Measurements from ENCODE around the gene PPFIBP2. TPM values are rescaled to one million over a fixed set of nuclear protein-coding genes. Genes with fewer than 3 reads are reported as not detected.
"Not testable (repeated sequence)": the region's sequence is repeated elsewhere in the genome, so short reads cannot be mapped to it uniquely, and the experiment has no call there.

The PPFIBP2 gene
- total RNA-seq, 2 experiments from 2014 or later = 102 to 182 TPM

DNA sequence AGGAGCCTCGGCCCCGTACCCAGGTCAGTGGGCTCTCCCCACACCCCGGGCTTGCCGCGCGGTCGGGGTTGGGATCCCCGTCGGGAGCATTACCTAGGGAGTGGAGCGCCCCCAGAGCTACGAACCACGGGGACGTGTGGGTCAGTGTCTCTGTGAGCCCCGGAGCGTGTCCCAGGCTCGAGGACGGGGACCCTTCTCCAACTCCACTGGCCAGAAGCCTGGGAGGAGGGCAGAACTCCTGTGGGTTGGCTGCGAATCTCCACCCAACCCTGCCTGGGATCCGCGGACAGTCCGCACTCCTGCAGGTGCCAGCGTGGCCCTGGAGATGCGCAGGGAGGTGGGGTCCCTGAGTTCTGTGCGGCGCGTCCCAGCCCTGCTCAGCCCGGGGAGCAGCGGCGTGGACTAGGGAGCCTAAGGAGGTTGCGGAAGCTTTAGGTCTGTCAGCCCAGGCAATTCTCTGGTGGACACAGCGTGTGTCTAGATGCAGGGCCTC is 346 bp downstream of the PPFIBP2 start:
- Histone ChIP-seq H3K4me1 (ENCODE audit: insufficient read depth, low read length, poor library complexity, severe bottlenecking) (peaks cover 64% of the 10 kb centered on the region), H2AFZ (ENCODE audit: low read length) (peak overlapping the region; percentile 68; the same call in 1 of the 2 replicates), H4K20me1 (ENCODE audit: insufficient read depth, low read length) (no peaks in the 10 kb centered on the region), H3K79me2 (ENCODE audit: insufficient read depth, low read depth, low read length) (peaks cover 54% of the 10 kb centered on the region), H3K36me3 (ENCODE audit: insufficient read depth, low read length) (no peaks in the 10 kb centered on the region), H3K27ac (ENCODE audit: low read depth, low read length, poor library complexity, severe bottlenecking) (peak overlapping the region; percentile 97), H3K4me3 (ENCODE audit: low read depth, low read length, poor library complexity, severe bottlenecking) (peak overlapping the region; percentile 97), H3K4me2 (ENCODE audit: low read length) (peak overlapping the region; percentile 87), H3K9me3 (ENCODE audit: low read length) (no peaks in the 10 kb centered on the region), H3K9me2 (ENCODE audit: insufficient read depth, low read length) (no peaks in the 10 kb centered on the region)
- ChIA-PET CTCF (ENCODE audit: unreplicated experiment) (interaction anchor here (1.0 kb wide), 1 partner anchor 7 kb away, joined by 3 read pairs; no protein-coding TSS in a partner anchor), POLR2A (interaction anchor here (1.2 to 2.0 kb wide), 4 partner anchors 11 to 69 kb away, joined by 3 to 10 read pairs (median 4); no protein-coding TSS in a partner anchor)
- DNase-seq (ENCODE audit: low spot score) = peak; percentile 41
- no TSS peak for BruUV-seq (replicated peaks)
- intact Hi-C loops (cut with micrococcal nuclease; ENCODE audit: unreplicated experiment) = loop anchor here (10.0 kb wide), 2 partner anchors 1119 to 1171 kb away; partner anchors contain the start of genes RPL27A, SMPD1 and TRIM66
- TF ChIP-seq EZH2phosphoT487 (IDR thresholded peaks at IDR 0.05; ENCODE audit: borderline replicate concordance, low read depth, low read length) (no peak), CTCF (conservative IDR thresholded peaks at IDR 0.05; ENCODE audit: low read length) (peak; percentile 41; the same call in 1 of the 2 replicates)

DNA sequence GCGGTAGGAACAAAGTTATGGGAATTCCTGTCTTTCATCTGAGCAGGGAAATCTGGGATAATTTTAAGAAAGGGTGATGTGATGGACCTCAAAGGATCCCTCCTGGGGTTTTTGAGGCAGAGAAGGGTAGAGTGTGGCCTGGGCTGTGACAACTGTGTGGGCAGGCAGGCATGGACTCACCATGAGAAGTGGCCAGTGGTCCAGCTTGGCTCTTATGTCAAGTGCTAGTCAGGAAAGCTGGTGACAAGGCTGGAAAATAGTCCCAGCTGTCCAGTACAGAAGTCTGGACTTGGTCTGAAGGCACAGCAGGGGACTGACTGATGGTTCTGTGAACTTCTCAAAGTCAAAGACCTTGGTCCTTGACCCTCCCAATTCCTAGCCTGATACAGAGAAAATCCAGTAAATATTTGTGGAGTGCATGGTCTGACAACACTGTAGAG is 1.7 kb downstream of the PPFIBP2 start:
- intact Hi-C loops (cut with micrococcal nuclease; ENCODE audit: unreplicated experiment) = loop anchor here (10.0 kb wide), 2 partner anchors 1121 to 1169 kb away; partner anchors contain the start of genes RPL27A, SMPD1 and TRIM66
- no peaks in the 10 kb centered on the region for H3K9me3 ChIP-seq (ENCODE audit: low read length)
- DNase-seq (ENCODE audit: low spot score) = no peak
- peak overlapping the region; percentile 97 for H3K27ac ChIP-seq (ENCODE audit: low read depth, low read length, poor library complexity, severe bottlenecking)
- peak overlapping the region; percentile 97 for H3K4me3 ChIP-seq (ENCODE audit: low read depth, low read length, poor library complexity, severe bottlenecking)
- H3K4me1 ChIP-seq (ENCODE audit: insufficient read depth, low read length, poor library complexity, severe bottlenecking) = peaks cover 76% of the 10 kb centered on the region
- H3K36me3 ChIP-seq (ENCODE audit: insufficient read depth, low read length) = no peaks in the 10 kb centered on the region; the same call in 1 of the 2 replicates
- H2AFZ ChIP-seq (ENCODE audit: low read length) = no peak overlapping the region
- ChIA-PET CTCF (ENCODE audit: unreplicated experiment) (interaction anchor here (0.8 to 1.3 kb wide), 2 partner anchors 18 to 56 kb away, joined by 3 to 4 read pairs; no protein-coding TSS in a partner anchor), POLR2A (interaction anchor here (0.7 to 2.0 kb wide), 12 partner anchors 9 to 1088 kb away, joined by 3 to 14 read pairs (median 4); no protein-coding TSS in a partner anchor)
- H3K9me2 ChIP-seq (ENCODE audit: insufficient read depth, low read length) = no peaks in the 10 kb centered on the region
- no peaks in the 10 kb centered on the region for H4K20me1 ChIP-seq (ENCODE audit: insufficient read depth, low read length)
- no peak for TF ChIP-seq EZH2phosphoT487 (IDR thresholded peaks at IDR 0.05; ENCODE audit: borderline replicate concordance, low read depth, low read length)
- BruUV-seq (replicated peaks) = no TSS peak
- H3K79me2 ChIP-seq (ENCODE audit: insufficient read depth, low read depth, low read length) = peaks cover 67% of the 10 kb centered on the region
- H3K4me2 ChIP-seq (ENCODE audit: low read length) = peak overlapping the region; percentile 87

GRCh38 chr11:7516475-7516874 is 2.7 kb downstream of the PPFIBP2 start:
- Histone ChIP-seq H3K27ac (ENCODE audit: low read depth, low read length, poor library complexity, severe bottlenecking) (peak overlapping the region; percentile 97), H3K4me2 (ENCODE audit: low read length) (peak overlapping the region; percentile 87)

GRCh38 chr11:7517743-7518142 is 3.9 kb downstream of the PPFIBP2 start:
- BruUV-seq (replicated peaks); H3K9me3 ChIP-seq (ENCODE audit: low read length); H2AFZ ChIP-seq (ENCODE audit: low read length); DNase-seq (ENCODE audit: low spot score); H3K36me3 ChIP-seq (ENCODE audit: insufficient read depth, low read length); POLR2A ChIA-PET; CTCF ChIA-PET (ENCODE audit: unreplicated experiment); H3K9me2 ChIP-seq (ENCODE audit: insufficient read depth, low read length); H4K20me1 ChIP-seq (ENCODE audit: insufficient read depth, low read length): not testable (repeated sequence)
- Histone ChIP-seq H3K4me2 (ENCODE audit: low read length) (peak overlapping the region; percentile 87), H3K27ac (ENCODE audit: low read depth, low read length, poor library complexity, severe bottlenecking) (peak overlapping the region; percentile 97), H3K4me3 (ENCODE audit: low read depth, low read length, poor library complexity, severe bottlenecking) (peak overlapping the region; percentile 97), H3K4me1 (ENCODE audit: insufficient read depth, low read length, poor library complexity, severe bottlenecking) (peaks cover 78% of the 10 kb centered on the region), H3K79me2 (ENCODE audit: insufficient read depth, low read depth, low read length) (peaks cover 89% of the 10 kb centered on the region)
- intact Hi-C loops (cut with micrococcal nuclease; ENCODE audit: unreplicated experiment) = loop anchor here (10.0 kb wide), 2 partner anchors 1123 to 1167 kb away; partner anchors contain the start of genes RPL27A, SMPD1 and TRIM66

More at GRCh38 chr11:7516475-7516874, 2.7 kb downstream of the PPFIBP2 start:
- Histone ChIP-seq H3K79me2 (ENCODE audit: insufficient read depth, low read depth, low read length) (peaks cover 76% of the 10 kb centered on the region), H2AFZ (ENCODE audit: low read length) (no peak overlapping the region), H4K20me1 (ENCODE audit: insufficient read depth, low read length) (no peaks in the 10 kb centered on the region), H3K4me3 (ENCODE audit: low read depth, low read length, poor library complexity, severe bottlenecking) (peak overlapping the region; percentile 97), H3K36me3 (ENCODE audit: insufficient read depth, low read length) (no peaks in the 10 kb centered on the region; the same call in 1 of the 2 replicates), H3K9me3 (ENCODE audit: low read length) (no peaks in the 10 kb centered on the region), H3K9me2 (ENCODE audit: insufficient read depth, low read length) (no peaks in the 10 kb centered on the region), H3K4me1 (ENCODE audit: insufficient read depth, low read length, poor library complexity, severe bottlenecking) (peaks cover 76% of the 10 kb centered on the region)
- ChIA-PET POLR2A (interaction anchor here (0.5 to 1.9 kb wide), 6 partner anchors 18 to 1297 kb away, joined by 3 to 14 read pairs (median 6); no protein-coding TSS in a partner anchor), CTCF (ENCODE audit: unreplicated experiment) (interaction anchor here (1.3 kb wide), 1 partner anchor 55 kb away, joined by 4 read pairs; no protein-coding TSS in a partner anchor)
- no TSS peak for BruUV-seq (replicated peaks)
- DNase-seq (ENCODE audit: low spot score) = peak; percentile 90
- intact Hi-C loops (cut with micrococcal nuclease; ENCODE audit: unreplicated experiment) = loop anchor here (1.0 to 10.0 kb wide), 3 partner anchors 589 to 1168 kb away; partner anchors contain the start of genes RPL27A, SMPD1 and TRIM66
- TF ChIP-seq EZH2phosphoT487 (IDR thresholded peaks at IDR 0.05; ENCODE audit: borderline replicate concordance, low read depth, low read length) = no peak
- TF ChIP-seq CTCF (conservative IDR thresholded peaks at IDR 0.05; ENCODE audit: low read length) = no peak
